Large intestine (tissue), 3 donors: ENCODE data around the gene PRR5L. TPM values are rescaled to one million over a fixed set of nuclear protein-coding genes. Genes with fewer than 3 reads are reported as not detected.

Experiments used
- DNase-seq, 2 donors: peaks; one replicate each; pipeline versions ENCODE4 v3.0.0 to v3.0.0-alpha.2; 2013
- H3K27ac ChIP-seq: one replicate; pipeline ENCODE4 v1.5.1; 2013; ENCODE audit warnings: low read length
- H3K27me3 ChIP-seq: 2 replicates; pipeline ENCODE4 v1.6.1; 2013; ENCODE audit warnings: low read length; ENCODE audit not compliant: control insufficient read depth, insufficient read depth
- H3K36me3 ChIP-seq: 2 replicates; pipeline ENCODE4 v1.6.1; 2013; ENCODE audit warnings: low read length; ENCODE audit not compliant: control insufficient read depth, insufficient read depth
- H3K4me1 ChIP-seq: one replicate; pipeline ENCODE4 v1.6.1; 2013; ENCODE audit warnings: low read length; ENCODE audit not compliant: control insufficient read depth, insufficient read depth
- H3K4me3 ChIP-seq: one replicate; pipeline ENCODE4 v1.5.1; 2013; ENCODE audit warnings: low read length
- H3K9me3 ChIP-seq: one replicate; pipeline ENCODE4 v1.6.1; 2013; ENCODE audit warnings: mild to moderate bottlenecking, low read depth, low read length, moderate library complexity; ENCODE audit not compliant: control insufficient read depth
- WGBS: methylation state at CpG from one replicate; pipeline ENCODE4 v1.1.5; 2013; ENCODE audit warnings: low lambda C conversion rate; ENCODE audit not compliant: insufficient coverage; 5-methylcytosine and 5-hydroxymethylcytosine counted together
- polyA plus RNA-seq: library from polyadenylated mRNA; unstranded; fragments of 120-200 nt; gene quantifications from one replicate; pipeline ENCODE4 v1.2.1, GENCODE V29; 2013

Gene PRR5L
- polyA plus RNA-seq, 1 donor = 37.8 TPM

DNA sequence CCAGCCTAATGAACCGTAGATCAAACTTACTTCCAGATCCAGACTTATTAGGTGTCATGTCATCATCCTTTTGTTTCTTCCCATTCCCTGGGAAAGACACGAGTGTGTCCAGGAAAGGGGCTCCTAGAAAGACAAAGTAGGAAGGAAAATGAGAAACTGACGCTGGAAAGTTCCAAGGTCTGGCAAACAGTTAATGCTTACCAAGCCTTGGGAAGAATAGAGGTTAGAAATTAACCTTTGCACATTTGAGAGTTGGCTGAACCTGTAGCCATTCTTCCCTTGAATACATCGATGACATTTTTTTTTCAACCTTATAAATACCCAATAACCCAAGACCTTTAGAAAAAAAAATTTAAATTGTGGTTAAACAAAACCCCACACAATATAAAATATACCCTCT is 136.7 kb downstream of the PRR5L start:
- 43% methylated on average over 1 of the region's 4 CpGs for WGBS
- Histone ChIP-seq H3K27me3 (no peaks in the 10 kb centered on the region), H3K9me3 (no peaks in the 10 kb centered on the region), H3K4me1 (peaks cover 29% of the 10 kb centered on the region), H3K4me3 (no peak overlapping the region), H3K27ac (peak overlapping the region; percentile 77), H3K36me3 (peaks cover 59% of the 10 kb centered on the region)
- DNase-seq = peak in 1 of 2 donors; percentile 53

DNA sequence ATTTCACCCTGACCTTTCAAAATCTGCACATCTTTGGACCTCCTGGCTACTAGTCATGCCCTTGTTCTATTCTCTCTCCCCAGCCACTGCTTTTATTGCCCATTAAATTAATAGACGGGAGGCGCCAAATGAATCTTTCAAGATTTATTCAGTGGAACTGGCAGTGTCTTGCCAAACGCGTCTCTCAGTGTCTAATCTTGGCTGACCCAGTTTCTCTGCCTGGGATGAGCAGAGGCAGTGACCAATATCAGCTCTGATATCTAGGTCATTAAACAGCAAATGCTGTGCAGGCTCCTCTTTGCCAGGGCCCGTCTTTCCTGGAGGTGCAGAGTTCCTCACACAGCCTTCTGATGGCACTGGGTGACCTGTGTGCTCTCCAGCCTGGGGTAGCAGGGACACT is 140.0 kb downstream of the PRR5L start:
- peaks cover 78% of the 10 kb centered on the region for H3K36me3 ChIP-seq
- no peak overlapping the region for H3K27ac ChIP-seq
- no CpG with 5 or more reads among the region's 5 CpGs for WGBS
- no peak overlapping the region for H3K4me3 ChIP-seq
- H3K9me3 ChIP-seq = no peaks in the 10 kb centered on the region
- H3K4me1 ChIP-seq = peaks cover 24% of the 10 kb centered on the region
- no peaks in the 10 kb centered on the region for H3K27me3 ChIP-seq
- DNase-seq = no peak

DNA sequence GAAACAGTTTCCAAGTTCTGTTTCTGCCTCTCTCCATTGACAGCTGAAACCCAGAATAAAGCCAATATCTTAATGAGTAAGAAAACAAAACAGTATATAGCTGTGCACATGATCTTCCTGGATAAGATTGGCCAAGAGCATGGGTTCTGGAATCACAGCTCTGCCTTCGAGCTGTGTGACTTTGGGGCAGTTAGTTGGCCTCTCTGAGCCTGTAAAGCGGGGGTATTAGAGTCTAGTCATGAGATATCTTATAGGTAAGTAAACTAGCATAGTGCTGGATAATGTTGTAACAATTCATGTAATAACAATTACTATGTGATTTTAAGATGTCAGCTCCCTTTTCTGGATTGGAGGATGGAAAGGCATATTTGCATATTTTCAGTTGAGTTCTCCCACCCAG is 140.5 kb downstream of the PRR5L start:
- H3K27ac ChIP-seq = no peak overlapping the region
- no peak for DNase-seq
- H3K4me3 ChIP-seq = no peak overlapping the region
- no peaks in the 10 kb centered on the region for H3K27me3 ChIP-seq
- WGBS = no CpG with 5 or more reads among the region's 2 CpGs
- H3K4me1 ChIP-seq = peaks cover 21% of the 10 kb centered on the region
- H3K36me3 ChIP-seq = peaks cover 81% of the 10 kb centered on the region
- no peaks in the 10 kb centered on the region for H3K9me3 ChIP-seq

DNA sequence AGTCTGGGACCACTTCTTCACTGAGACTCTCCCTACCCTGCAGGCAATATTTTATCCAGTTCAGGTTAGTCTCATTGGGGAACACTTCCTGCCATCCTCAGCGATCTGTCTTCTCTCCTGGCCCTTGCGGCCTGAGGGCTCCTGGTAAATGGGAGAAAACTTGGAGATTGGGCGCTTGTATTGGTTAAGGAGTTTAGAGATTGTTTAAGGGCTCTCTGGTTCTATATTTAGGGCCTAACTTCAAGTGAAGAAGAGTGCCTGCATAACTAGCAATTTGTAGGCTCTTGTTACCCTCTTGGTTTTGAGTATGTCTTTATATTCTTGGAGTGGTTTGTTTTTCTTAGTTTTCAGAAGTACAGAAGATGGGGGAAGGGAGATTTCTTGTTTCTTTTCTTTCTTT is 141.3 kb downstream of the PRR5L start:
- Histone ChIP-seq H3K4me3 (no peak overlapping the region), H3K9me3 (no peaks in the 10 kb centered on the region), H3K27me3 (no peaks in the 10 kb centered on the region), H3K36me3 (peaks cover 77% of the 10 kb centered on the region), H3K4me1 (peaks cover 17% of the 10 kb centered on the region), H3K27ac (no peak overlapping the region)
- WGBS = 100% methylated on average over 1 of the region's 3 CpGs
- DNase-seq = no peak

DNA sequence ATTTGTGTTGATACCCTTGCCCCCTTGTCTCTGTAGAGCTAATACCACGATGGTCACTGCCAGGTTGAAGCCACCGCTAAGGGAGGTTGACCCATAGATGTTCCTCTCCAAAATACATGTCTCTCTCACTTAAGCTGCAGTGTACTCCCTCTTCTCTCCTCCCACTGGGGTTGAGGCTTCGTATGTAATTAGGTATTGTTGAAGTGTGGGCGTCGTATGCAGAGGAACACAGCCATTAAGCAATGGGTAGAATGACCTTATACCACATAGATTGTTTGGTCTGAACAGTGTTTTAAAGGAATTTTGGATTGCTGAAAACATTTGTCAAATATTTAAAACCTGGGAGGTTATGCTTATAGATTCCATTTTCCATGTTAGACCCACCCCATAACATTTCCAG is 142.0 kb downstream of the PRR5L start:
- H3K4me1 ChIP-seq = peaks cover 11% of the 10 kb centered on the region
- H3K9me3 ChIP-seq = no peaks in the 10 kb centered on the region
- no CpG with 5 or more reads among the region's 5 CpGs for WGBS
- DNase-seq = no peak
- H3K36me3 ChIP-seq = peaks cover 76% of the 10 kb centered on the region
- H3K27ac ChIP-seq = no peak overlapping the region
- no peaks in the 10 kb centered on the region for H3K27me3 ChIP-seq
- no peak overlapping the region for H3K4me3 ChIP-seq

DNA sequence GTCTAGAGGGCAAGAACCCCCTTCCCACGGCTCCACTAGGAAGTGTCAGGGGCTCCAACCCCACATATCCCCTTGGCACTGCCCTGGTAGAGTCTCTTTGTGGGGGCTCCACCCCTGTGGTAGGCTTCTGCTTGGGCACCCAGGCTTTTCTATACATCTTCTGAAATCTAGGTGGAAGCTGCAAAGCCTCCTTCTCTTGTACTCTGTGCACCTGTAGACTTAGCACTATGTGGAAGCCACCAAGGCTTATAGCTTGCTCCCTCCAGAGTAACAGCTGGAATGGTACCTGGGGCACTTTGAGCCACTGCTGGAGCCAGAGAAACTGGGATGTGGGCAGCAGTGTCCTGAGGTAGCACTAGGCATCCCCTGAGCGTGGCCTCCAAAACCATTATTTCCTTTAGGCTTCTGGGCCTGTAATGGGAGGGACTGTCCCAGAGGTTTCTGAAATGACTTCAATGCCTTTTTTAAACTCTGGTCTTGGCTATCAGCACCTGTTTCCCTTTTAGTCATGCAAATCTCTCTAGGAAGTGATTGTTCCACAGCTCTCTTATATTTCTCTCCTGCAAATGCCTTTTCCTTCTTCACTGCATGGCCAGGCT is 145.6 kb downstream of the PRR5L start:
- no CpG with 5 or more reads among the region's 2 CpGs for WGBS
- H3K9me3 ChIP-seq = no peaks in the 10 kb centered on the region
- no peak overlapping the region for H3K27ac ChIP-seq
- no peaks in the 10 kb centered on the region for H3K27me3 ChIP-seq
- no peak overlapping the region for H3K4me3 ChIP-seq
- H3K36me3 ChIP-seq = peaks cover 63% of the 10 kb centered on the region
- no peaks in the 10 kb centered on the region for H3K4me1 ChIP-seq
- no peak for DNase-seq

DNA sequence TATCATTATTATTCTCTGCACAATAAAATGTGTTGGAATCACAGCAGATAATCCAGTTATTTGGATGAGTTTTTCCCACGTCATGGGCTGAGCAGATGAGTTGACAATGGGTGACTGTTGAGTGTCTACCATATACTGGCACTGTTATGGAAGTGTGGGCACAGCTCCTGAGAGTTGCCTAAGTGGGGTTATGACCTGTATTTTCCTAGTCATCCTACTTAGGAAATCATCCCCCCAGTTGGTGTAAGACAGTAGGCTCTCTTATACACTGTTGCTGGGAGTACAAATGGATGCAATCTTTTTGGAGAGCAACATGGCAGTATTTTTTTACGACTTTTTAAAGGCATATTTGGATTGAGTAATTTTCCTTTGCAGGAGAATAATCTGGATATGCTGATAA is 147.6 kb downstream of the PRR5L start:
- 90% methylated on average over 2 of the region's 2 CpGs for WGBS

DNA sequence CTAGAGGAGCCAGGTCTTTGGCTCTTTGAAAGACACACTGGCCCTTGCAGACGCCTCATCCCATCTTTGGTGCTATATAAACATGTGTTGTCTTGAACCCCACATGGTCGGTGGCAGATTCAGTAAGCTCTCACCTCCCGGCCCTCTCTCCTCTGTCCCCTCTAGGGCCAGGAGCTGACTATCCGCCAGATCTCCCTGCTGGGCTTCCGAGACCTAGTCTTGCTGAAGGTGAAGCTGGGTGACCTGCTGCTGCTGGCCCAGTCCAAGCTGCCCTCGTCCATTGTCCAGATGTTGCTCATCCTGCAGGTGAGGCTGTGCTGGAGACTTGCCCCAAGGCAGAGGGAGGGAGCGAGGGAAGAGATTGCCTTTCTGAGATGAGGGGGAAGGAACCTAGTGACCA is 150.0 kb downstream of the PRR5L start:
- no peaks in the 10 kb centered on the region for H3K9me3 ChIP-seq
- no peaks in the 10 kb centered on the region for H3K27me3 ChIP-seq
- WGBS = no CpG with 5 or more reads among the region's 7 CpGs
- DNase-seq = no peak
- H3K4me1 ChIP-seq = peaks cover 18% of the 10 kb centered on the region
- H3K4me3 ChIP-seq = no peak overlapping the region
- peaks cover 59% of the 10 kb centered on the region for H3K36me3 ChIP-seq
- H3K27ac ChIP-seq = no peak overlapping the region

More for the DNA sequence above, 147.6 kb downstream of the PRR5L start:
- Histone ChIP-seq H3K27ac (no peak overlapping the region), H3K27me3 (no peaks in the 10 kb centered on the region), H3K36me3 (peaks cover 63% of the 10 kb centered on the region), H3K4me3 (no peak overlapping the region), H3K4me1 (no peaks in the 10 kb centered on the region), H3K9me3 (no peaks in the 10 kb centered on the region)
- no peak for DNase-seq

DNA sequence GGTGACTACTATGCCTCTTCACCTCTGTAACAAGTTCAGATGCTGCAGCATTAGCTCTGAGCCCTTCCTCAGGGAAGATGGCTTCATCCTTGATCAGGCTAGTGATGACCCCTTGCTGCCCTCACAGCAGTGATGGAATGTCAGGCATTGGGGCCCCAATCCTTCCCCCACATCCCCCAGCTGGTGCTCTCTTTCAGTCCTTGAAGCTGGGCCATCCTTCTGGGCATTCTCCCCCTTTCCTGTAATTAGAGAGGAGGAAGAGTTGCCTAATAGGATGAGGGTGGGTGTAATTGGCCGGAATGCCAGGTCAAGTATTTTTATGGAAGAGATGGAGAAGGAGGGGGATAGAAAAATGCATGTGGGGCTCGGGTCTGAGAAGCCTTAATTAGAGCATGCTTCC is 151.4 kb downstream of the PRR5L start:
- WGBS = no CpG with 5 or more reads among the region's 2 CpGs
- no peak overlapping the region for H3K27ac ChIP-seq
- no peaks in the 10 kb centered on the region for H3K27me3 ChIP-seq
- DNase-seq = no peak
- H3K4me1 ChIP-seq = peaks cover 31% of the 10 kb centered on the region
- H3K4me3 ChIP-seq = no peak overlapping the region
- peaks cover 68% of the 10 kb centered on the region for H3K36me3 ChIP-seq
- no peaks in the 10 kb centered on the region for H3K9me3 ChIP-seq

DNA sequence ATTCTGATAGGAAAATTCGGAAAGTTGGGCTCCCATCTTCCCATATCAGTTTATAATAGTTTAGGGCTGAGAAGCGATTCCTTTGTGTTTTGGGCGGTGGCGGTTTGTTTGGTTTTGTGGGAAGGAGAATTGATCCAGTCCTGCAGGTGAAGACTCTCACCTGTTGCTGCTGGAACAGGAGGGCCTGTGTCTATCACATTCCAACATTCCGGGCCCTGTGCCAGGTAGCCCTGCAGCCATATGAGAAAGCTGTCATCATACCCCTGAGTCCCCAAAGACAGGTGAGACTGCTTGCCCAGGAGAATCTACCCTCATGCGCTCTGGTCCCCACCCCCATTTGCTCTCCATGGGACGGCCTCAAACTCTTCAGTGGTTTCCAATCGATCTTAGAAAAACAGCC is 151.9 kb downstream of the PRR5L start:
- no peak overlapping the region for H3K27ac ChIP-seq
- H3K27me3 ChIP-seq = no peaks in the 10 kb centered on the region
- peaks cover 68% of the 10 kb centered on the region for H3K36me3 ChIP-seq
- peaks cover 35% of the 10 kb centered on the region for H3K4me1 ChIP-seq
- 60% methylated on average over 1 of the region's 8 CpGs for WGBS
- no peak overlapping the region for H3K4me3 ChIP-seq
- DNase-seq = no peak
- H3K9me3 ChIP-seq = no peaks in the 10 kb centered on the region

DNA sequence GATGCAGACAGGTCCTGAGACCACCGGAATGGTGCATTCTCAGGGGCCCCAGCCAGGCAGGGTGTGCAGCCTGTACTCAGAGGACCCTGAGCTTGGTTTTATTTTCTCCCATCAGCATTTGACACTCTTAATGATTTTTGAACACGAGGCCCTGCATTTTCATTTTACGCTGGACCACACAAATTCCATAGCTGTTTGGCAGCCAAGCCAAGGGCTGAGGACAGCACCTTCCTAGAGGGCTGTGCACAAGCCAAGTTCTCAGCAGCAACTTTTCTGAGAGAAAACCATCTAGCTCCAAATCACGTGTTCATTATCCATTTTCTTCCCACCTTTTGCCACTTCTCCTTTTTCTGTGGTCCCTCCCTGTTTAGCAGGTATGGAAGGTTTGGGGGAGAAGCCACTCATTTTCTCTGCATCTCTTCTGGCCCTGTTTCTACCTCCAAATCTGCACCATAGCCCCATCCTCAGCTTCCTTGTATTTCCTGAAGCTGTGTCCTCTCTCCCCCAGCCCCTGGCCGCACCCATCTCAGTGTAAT is 153.5 kb downstream of the PRR5L start:
- Histone ChIP-seq H3K9me3 (no peaks in the 10 kb centered on the region), H3K36me3 (peaks cover 75% of the 10 kb centered on the region), H3K27ac (no peak overlapping the region), H3K27me3 (no peaks in the 10 kb centered on the region), H3K4me3 (no peak overlapping the region), H3K4me1 (peaks cover 51% of the 10 kb centered on the region)
- DNase-seq = no peak
- 90% methylated on average over 3 of the region's 5 CpGs for WGBS
